ENCODE data around the gene FOXJ1.

Gene FOXJ1

DNA sequence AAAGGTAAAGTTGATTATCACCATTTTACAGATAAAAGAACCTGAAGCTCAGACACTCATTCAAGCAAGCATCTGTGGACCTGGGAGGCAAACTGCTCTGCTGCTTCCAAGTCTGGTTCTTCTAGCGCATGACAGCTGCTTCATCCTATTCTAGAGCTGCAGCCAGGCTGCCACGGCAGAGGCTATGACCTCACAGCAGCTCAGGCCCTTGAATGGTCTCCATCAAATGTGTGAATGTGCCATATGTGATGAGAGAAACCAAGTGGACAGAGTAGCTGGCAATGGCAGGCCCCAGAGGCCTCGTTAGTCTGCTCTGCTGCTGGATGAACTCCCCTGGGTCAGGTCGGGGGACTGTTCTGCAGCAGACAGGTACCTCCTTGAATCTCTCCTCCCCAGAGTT lies 30.7 kb upstream of the FOXJ1 start:
- POLR2A ChIA-PET, result no interaction called here
- Histone ChIP-seq H3K36me3 (ENCODE audit: control insufficient read depth in 2 of 2, insufficient read depth in 1 of 2, low read length in 2 of 2) (peaks cover 0 to 13% of the 10 kb centered on the region in 2 experiments; a peak in 2 of 3 replicates), H3K9me3 (ENCODE audit: control insufficient read depth, insufficient read depth, low read depth, low read length) (no peaks in the 10 kb centered on the region), H3K4me1 (ENCODE audit: control insufficient read depth, insufficient read depth, low read length) (no peaks in the 10 kb centered on the region), H3K4me3 (ENCODE audit: low read depth, low read length) (no peak overlapping the region), H3K27ac (ENCODE audit: extremely low read depth, low read depth, low read length) (no peak overlapping the region)
- CTCF ChIA-PET, result interaction anchor here (0.6 to 5.0 kb wide), 4 partner anchors 8 to 495 kb away, joined by 3 to 41 read pairs (median 3); no protein-coding TSS in a partner anchor
- no peak for TF ChIP-seq RBAK (tag by site-specific recombination; IDR thresholded peaks at IDR 0.05)
- TF ChIP-seq ZNF664 (tag by site-specific recombination; IDR thresholded peaks at IDR 0.05), result no peak
- no peak for TF ChIP-seq MEIS1 (CRISPR knock-in tag; IDR thresholded peaks at IDR 0.05; ENCODE audit: borderline replicate concordance)
- no peak for TF ChIP-seq ZNF214 (tag by site-specific recombination; IDR thresholded peaks at IDR 0.05; ENCODE audit: borderline replicate concordance)
- no peak for TF ChIP-seq ZIC2 (tag by site-specific recombination; IDR thresholded peaks at IDR 0.05)
- TF ChIP-seq ZNF350 (tag by site-specific recombination; IDR thresholded peaks at IDR 0.05), result no peak
- TF ChIP-seq ZNF580 (tag by site-specific recombination; IDR thresholded peaks at IDR 0.05), result no peak
- TF ChIP-seq ZNF155 (tag by site-specific recombination; IDR thresholded peaks at IDR 0.05), result no peak
- TF ChIP-seq EGR2 (tag by site-specific recombination; IDR thresholded peaks at IDR 0.05; ENCODE audit: low read depth), result no peak
- no peak for TF ChIP-seq HOXD13 (CRISPR knock-in tag; IDR thresholded peaks at IDR 0.05; ENCODE audit: borderline replicate concordance)
- TF ChIP-seq HIC1 (tag by site-specific recombination; IDR thresholded peaks at IDR 0.05), result no peak
- no peak for TF ChIP-seq YY1 (tag by site-specific recombination; IDR thresholded peaks at IDR 0.05)
- TF ChIP-seq, protein P1, sequence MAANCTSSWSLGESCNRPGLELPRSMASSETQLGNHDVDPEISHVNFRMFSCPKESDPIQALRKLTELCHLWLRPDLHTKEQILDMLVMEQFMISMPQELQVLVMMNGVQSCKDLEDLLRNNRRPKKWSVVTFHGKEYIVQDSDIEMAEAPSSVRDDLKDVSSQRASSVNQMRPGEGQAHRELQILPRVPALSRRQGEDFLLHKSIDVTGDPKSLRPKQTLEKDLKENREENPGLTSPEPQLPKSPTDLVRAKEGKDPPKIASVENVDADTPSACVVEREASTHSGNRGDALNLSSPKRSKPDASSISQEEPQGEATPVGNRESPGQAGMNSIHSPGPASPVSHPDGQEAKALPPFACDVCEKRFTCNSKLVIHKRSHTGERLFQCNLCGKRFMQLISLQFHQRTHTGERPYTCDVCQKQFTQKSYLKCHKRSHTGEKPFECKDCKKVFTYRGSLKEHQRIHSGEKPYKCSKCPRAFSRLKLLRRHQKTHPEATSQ (tag by site-specific recombination; IDR thresholded peaks at IDR 0.05), result no peak
- TF ChIP-seq PRDM10 (tag by site-specific recombination; IDR thresholded peaks at IDR 0.05), result no peak
- TF ChIP-seq ZNF292 (tag by site-specific recombination; IDR thresholded peaks at IDR 0.05; ENCODE audit: borderline replicate concordance, low read depth), result no peak
- TF ChIP-seq, protein P2, sequence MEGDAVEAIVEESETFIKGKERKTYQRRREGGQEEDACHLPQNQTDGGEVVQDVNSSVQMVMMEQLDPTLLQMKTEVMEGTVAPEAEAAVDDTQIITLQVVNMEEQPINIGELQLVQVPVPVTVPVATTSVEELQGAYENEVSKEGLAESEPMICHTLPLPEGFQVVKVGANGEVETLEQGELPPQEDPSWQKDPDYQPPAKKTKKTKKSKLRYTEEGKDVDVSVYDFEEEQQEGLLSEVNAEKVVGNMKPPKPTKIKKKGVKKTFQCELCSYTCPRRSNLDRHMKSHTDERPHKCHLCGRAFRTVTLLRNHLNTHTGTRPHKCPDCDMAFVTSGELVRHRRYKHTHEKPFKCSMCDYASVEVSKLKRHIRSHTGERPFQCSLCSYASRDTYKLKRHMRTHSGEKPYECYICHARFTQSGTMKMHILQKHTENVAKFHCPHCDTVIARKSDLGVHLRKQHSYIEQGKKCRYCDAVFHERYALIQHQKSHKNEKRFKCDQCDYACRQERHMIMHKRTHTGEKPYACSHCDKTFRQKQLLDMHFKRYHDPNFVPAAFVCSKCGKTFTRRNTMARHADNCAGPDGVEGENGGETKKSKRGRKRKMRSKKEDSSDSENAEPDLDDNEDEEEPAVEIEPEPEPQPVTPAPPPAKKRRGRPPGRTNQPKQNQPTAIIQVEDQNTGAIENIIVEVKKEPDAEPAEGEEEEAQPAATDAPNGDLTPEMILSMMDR (tag by site-specific recombination; IDR thresholded peaks at IDR 0.05), result no peak
- TF ChIP-seq ZNF274 (IDR thresholded peaks at IDR 0.05; ENCODE audit: low read length), result no peak
- no peak for TF ChIP-seq ZNF274 (tag by site-specific recombination; IDR thresholded peaks at IDR 0.05; ENCODE audit: borderline replicate concordance)
- no peak for TF ChIP-seq WT1 (tag by site-specific recombination; IDR thresholded peaks at IDR 0.05)
- no peak for TF ChIP-seq ZNF660 (tag by site-specific recombination; IDR thresholded peaks at IDR 0.05)

Data from HEK293 (cell line).